ENCODE data around the gene ELK3.

Gene ELK3

DNA sequence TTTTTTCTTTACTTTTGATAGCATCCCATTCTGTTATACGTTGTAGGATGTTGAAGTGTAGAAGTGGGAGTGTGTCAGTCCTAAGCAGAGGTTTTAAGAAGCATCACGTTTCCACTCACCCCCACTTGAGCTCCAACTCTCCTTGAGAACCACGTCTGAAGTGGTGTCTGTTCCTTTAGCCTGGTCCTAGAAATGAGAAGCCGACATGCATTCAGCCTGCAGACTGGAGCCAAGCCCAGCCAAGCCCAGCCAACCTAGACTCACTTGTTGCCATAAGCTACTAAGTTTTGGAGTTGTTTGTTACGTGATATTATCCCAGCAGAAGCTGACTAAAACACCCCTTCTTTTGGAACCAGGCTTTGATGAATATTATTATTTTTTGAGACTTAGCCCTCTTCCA is 4.4 kb upstream of the ELK3 start:
- DNase-seq (ENCODE audit: low spot score): no peak

GRCh38 chr12:96190413-96191108 is 3.6 kb upstream of the ELK3 start:
- DNase-seq (ENCODE audit: low spot score): no peak

GRCh38 chr12:96192926-96193573 is 1.1 kb upstream of the ELK3 start:
- DNase-seq (ENCODE audit: low spot score): no peak

DNA sequence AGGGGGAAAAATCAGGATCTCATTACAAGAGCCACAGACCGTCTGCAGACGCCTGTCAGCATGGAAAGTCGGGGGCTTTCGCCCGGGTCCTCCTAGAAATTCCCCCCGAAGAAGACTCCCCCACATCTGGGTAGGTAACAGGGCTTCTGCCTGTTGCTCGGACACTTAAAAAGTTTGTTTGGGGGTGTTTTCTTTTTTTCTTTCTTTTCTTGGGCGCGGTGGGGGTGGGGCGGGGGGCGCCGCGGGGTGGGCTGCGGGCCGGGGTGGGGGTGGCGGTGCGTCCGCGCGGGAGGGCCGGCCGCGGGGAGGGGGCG is 358 bp downstream of the ELK3 start:
- no peak for DNase-seq (ENCODE audit: low spot score)

DNA sequence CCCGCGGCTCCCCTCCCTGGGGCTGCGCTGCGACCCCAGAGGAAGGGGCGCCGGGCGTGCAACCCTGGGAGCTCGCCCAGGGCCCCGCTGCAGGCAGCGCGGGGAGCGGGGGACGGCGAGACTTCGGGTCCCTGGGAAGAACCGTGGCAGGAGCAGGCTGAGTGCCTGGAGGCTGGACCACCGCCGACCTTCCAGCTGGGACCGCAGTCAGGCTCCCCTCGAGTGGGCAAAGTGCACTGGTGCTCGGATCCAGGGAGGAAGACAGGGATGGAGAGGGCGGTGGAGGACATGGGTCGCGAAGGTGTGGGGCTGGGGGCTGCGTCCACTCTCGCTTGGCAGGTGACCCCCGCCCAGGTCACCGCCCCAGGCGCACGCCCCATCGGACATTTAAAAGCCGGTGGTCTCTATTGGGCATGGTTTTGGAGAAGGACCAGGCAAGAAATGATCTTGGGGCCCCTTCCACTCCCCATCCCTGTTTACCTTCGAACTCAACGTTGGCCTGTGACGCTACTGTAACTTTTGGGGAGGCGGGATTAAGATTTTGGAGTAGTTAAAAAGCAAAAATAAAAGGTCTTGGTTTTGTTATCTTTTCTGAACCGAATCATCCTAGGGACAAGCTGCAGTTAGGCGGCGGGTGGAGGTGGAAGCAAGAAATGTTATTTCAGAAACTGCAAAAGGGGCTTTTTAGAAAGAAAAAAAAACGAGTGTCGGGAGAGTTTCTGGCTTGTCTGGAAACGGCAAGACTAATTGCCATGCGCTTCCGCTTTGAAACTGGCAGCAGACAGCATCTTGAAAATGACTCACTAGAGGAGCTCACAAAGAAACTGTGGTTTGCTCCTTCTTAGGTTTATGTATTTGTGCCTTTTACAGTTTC is 1.0 kb downstream of the ELK3 start:
- peak; percentile 52 for DNase-seq (ENCODE audit: low spot score)

DNA sequence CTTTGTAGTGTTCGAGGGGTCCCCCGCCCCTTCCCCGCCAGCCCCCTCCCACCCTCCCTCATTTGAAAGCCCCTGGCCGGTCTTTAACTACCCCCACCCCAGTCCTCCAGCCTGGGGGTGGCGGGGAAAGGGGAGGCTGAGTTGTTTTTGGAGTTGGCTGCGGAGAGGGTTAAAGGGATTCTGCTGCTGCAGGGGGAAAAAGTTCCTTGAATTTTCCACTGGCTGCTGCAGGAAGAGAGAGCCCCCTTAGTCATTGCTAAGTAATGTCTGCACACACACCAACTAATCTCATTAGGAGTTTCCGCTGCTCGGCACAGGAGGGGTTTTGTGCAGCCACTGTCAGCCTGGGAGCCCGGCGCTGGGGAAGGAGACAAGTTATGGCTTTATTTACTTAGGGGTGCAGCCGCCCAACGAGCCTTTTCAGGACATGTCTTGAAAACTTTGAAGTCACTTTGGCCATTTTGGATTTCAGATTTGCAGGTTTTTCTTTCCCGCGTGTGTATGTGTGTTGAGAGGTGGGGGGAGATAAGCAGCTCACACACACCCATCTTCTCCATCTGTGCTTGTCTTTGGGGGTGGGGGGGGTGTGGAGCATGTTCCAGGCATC is 1.8 kb downstream of the ELK3 start:
- DNase-seq (ENCODE audit: low spot score): peak; percentile 58

DNA sequence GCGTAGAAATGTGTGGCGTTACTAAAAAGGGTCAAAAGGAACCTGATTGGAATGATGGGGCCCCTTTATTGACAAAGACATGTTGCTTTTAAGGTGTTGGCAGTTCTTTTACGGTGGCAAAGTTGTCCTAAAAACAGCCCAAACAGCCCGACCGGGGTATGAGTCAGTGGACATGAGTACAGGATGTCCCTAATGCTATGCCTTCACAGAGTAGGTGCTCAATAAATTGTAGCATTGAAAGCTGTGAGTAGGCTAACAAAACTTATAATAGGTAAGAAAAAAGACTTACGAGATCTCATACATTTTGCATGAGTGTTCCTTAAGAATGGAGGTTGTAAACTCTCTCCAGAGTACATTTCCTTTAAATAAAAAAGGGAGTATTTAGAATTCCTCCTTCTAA is 2.6 kb downstream of the ELK3 start:
- DNase-seq (ENCODE audit: low spot score): no peak

GRCh38 chr12:96197503-96198272 is 3.5 kb downstream of the ELK3 start:
- no peak for DNase-seq (ENCODE audit: low spot score)

- DNase-seq (ENCODE audit: low spot score): peak; percentile 53
Observed at GRCh38 chr12:96198965-96199364, 4.8 kb downstream of the ELK3 start.

- no peak for DNase-seq (ENCODE audit: low spot score)
Observed at GRCh38 chr12:96199464-96199863, 5.3 kb downstream of the ELK3 start.

DNA sequence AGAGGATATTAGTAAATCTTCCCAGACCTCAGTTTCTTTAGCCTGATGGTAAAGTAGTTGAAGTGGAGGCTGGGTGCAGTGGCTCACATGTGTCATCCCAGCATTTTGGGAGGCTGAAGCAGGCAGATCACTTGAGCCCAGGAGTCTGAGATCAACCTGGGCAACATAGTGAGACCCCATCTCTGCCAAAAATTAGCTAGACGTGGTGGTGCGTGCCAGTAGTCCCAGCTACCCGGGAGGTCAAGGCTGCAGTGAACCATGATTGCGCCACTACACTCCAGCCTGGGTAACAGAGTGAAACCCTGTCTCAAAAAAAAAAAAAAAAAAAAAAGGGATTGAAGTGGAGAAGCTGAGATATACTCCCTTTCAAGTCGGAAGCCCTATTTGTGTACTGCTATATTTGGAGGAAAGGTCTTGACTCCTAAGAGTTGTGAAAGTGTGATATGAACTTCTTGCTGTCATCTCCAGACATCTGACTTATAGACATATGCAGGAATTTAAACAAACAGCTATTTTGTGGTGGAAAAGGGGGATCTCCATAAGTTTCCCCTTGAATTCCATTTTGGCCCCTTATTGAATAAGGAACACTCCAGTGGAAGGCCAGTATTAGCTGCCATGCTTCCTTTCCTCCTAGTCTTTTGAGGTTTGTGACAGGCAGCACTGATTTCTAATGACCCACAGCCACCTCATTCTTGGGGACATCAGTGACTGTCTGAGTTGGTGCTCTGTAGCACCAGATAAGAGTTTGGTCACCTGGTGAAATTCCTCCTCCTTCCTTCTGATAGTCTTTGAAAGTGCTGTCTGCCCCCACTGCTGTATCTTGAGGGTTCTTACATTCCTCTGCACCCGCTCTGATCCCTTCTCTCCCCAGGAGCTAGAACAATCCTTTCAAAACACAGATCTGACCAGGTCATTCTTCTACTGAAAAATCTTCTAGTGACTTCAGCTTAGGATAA is 7.4 kb downstream of the ELK3 start:
- DNase-seq (ENCODE audit: low spot score): no peak

DNA sequence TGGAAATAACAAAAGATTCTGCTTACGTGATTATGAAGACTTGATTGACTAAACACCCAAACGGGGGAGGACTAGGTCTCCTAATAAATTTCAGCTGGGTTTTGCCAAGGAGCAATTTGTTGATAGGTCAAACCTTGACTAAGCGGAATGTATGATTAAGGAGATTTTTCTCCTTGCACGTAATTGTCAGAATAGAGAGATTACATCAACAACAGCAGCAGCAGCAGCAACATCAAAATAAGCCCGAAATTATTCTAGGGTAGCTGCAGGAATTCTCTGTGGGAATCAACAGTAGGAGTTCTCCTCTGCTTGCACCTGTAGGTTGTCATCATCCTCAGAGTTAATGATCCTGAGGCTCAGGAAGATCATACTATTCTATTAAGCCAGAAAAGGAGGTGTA is 10.2 kb downstream of the ELK3 start:
- no peak for DNase-seq (ENCODE audit: low spot score)

- DNase-seq (ENCODE audit: low spot score): no peak
Observed at GRCh38 chr12:96205908-96206307, 11.7 kb downstream of the ELK3 start.

DNA sequence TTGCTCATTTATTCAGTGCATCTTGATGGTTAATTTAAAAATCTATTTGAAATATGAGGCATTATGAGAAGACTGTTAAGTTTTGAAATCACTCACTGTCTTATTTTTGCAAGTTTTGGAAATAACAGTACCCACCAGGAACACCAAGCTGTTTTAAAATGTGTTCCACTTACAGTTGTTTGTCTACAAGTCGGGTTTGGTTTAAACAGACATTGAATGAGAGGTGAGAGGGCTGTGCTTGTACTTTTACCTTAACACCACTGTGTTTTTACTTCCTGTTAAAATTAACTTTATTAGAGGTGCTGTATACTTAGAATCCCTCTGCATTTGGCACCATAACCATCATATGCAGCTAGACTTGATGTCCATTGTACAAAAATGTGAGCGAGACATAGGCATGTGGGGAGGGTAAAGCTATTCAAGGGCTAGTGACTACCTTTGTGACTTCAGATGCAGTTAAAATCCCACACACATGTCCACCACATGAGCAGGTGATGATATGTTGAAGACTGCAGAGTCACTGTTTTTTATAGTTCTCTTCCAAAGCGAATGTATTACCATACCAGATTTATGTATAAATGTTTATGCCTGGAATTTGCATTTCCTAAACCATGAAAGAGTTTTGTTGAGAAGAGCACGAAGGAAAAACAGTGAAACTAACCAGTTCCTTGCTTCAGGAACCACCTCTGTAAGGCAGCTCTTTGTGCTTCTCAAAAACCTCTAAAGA is 12.9 kb downstream of the ELK3 start:
- no peak for DNase-seq (ENCODE audit: low spot score)

- DNase-seq (ENCODE audit: low spot score): no peak
Observed at GRCh38 chr12:96208346-96208745, 14.2 kb downstream of the ELK3 start.

DNA sequence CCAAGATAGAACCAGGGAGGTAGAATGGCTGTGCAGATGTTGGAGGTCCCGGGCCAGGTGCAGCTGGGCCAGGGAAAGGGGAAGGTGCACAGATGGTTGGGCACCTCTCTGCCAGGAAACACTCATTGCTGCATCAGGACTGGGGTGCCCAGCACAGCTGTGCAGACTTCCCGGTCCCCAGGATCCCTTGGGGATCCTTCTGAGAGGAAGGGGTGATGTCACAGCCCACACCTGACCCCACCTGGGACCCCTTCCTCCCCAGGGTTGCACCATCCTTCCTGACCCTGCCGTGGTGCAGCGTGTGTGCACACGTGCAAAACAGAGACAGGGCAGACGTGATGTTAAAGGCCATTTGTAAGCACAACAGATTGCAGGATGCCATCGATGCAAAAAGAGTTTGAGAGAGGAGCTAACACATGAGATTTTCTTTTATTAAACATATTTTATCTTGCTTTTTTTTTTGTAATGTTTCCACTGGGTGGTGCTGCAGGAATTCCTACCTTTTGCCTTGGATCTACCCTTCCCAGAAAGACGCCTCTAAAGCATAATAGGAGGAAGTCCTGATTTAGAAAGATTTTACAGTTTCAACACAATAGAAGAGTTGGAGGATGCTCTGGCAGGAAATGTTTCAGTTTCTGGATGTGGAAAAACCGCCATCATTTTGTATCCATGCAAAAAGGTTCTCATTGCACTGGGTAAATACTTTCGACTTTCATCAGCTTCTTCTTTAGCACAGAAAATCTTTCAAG is 14.8 kb downstream of the ELK3 start:
- DNase-seq (ENCODE audit: low spot score): no peak

DNA sequence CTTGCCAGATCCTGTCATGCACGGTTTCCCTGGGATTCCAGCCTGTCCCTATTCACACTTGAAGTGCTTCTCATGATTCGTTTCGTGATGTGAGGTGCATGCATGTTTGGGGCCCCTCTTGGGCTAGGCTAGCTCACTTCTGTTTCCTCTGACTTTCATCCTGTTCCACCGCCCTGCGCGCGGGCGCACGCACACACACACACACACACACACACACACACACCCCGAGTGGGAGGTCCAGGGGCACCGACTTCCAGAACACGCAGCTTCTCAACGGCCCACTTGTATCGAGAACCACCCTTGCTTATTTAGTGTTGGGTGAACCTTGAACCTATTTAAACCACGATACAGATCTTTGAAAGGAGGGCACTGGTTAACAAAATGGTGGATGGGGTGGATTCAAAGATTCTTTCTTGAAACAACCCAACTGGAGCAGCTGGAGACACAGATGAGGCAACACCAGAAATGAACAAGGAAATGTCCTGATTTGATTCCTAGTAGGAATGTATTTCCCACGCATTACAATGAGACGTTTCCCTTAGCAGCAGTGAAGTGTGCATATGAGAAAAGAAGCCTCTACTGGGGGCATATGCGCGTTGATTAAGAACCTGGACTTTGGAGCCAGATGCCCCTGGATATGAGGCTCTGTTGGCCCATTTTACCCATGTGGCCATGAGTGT is 16.3 kb downstream of the ELK3 start:
- DNase-seq (ENCODE audit: low spot score): no peak

DNA sequence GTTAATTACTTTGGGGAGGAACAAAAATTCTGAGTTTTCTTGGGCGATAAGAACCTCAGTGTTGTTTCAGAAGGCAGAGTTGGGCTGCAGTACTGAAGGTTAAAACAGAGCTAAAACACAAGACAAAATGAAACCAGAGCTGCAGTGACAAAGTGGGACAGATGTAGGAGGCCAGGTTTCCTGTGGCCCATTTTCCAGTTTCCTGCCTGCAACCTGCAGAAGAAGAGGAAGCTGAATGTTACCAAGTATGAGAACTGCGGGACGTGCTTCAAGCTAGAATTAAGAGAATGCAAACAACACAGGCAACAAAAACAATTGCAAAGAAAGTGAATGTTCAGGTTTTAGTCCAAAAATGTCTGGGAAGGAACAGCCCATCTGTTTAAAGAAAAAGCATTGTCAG is 17.8 kb downstream of the ELK3 start:
- peak; percentile 52 for DNase-seq (ENCODE audit: low spot score)

Data from SW480 (cell line).